A549 treated with CpdA at 1 μM for 4 hours (cell line): Measurements from ENCODE around the gene ECE2. TPM values are rescaled to one million over a fixed set of nuclear protein-coding genes. Genes with fewer than 3 reads are reported as not detected.

Experiments
- total RNA-seq: library from RNA; stranded (reverse); fragments of 200-300 nt; extraction: Qiagen RNA extraction; gene quantifications from 5 replicates; pipeline ENCODE4 v1.2.3, GENCODE V29; 2022; ENCODE audit warnings: low read depth

The ECE2 gene
- not detected in 5 replicates for total RNA-seq

GRCh38 chr3:184275961-184276910 is at the start of gene ECE2:
TSS of gene ECE2 (plus strand) at chr3:184276022. CDS start at chr3:184276154, 132 bp downstream.

GRCh38 chr3:184229394-184230080 is 46.3 kb upstream of the ECE2 start, which contains the start of gene VWA5B2:
TSS of gene VWA5B2 (plus strand) at chr3:184229585. CDS start at chr3:184230529, 944 bp downstream.

DNA sequence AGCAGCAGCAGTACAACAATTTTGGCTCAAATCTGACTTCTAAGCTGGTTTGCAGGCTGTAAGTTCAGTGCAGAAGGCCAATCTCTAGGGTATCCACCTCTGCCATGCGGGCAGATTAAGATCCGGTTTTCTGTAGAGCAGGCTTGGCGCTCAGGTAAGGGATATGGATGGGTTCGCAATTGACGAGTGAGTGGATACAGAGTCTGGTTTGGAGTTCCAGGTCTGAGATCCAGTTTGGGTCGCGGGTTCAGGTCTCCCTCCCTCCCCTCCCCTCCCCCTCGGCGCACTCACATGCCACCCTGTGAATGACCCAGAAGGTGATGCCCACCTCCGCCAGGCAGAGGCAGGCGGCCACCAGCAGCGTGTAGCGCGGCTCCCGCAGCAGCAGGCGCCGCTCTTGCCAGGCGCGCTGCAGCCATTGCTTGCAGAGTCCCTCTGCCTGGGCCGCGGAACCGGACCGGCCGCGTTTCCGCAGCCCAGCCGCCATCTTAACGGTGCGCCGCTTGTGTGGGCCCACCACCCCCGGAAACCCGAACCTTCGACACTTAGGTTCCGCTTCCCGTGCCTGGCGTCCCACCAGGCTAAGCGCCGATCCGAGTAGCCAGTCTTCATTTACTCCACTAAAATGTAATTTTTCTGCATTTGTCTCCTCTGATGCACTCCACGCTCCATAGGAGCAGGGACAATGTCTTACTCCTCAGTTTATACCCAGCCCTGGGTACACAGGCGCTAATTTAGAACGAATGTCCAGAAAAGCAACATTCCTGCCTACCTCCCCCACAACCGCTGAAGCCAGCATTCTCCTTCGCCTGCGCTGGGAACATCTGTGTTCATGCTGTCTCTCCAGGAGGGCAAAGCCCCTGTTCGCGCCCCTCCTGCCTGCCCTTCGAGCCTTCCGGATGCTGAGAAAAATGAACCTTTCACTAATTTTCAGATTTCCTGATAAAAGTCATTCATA is 27.1 kb upstream of the ECE2 start, which contains the start of gene ALG3:
Gene ALG3, minus strand, starts transcription at position 509 of the 958 bp plus-strand sequence. Its CDS starts 22 bp downstream, at position 487.

GRCh38 chr3:184249412-184250166 is 26.2 kb upstream of the ECE2 start, which contains the start of gene EEF1AKMT4:
TSS of gene EEF1AKMT4 (plus strand) at chr3:184249672. CDS start at chr3:184249695, 23 bp downstream.

GRCh38 chr3:184261270-184261853 is 14.5 kb upstream of the ECE2 start, which contains the start of gene CAMK2N2:
TSS of gene CAMK2N2 (minus strand) at chr3:184261553. CDS start at chr3:184261285, 268 bp downstream.

DNA sequence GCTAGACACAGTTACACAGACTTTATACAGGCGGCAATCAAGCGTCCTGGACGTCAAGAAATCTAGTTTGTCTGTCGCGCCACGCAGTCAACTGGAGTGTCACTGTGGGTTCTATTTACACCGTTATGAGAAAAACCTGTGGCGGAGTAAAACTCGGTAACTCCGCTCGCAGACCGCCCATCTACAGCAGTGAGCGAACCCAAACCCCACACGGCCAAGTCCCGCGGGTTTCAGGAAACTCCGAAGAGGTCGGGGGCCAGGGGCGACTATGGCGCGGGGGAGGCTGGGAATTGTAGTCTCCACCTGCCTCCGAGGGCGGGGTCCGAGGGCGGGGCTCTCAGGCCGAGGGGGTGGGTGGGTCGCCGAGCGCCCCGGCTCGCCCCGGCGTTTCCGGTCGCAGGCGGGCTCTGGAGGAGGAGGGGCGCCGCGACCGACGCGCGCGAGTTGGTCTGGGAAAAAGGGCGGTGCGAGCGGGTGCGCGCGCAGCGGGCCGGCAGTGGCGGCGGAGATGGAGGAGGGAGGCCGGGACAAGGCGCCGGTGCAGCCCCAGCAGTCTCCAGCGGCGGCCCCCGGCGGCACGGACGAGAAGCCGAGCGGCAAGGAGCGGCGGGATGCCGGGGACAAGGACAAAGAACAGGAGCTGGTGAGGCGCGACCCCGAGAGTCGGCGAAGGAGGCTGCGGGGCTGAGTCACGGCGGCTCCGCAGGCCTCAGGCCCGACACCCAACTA is 23.1 kb downstream of the ECE2 start, which contains the start of gene PSMD2:
Gene PSMD2, plus strand, starts transcription at position 483 of the 729 bp plus-strand sequence. Its CDS starts 26 bp downstream, at position 509.

DNA sequence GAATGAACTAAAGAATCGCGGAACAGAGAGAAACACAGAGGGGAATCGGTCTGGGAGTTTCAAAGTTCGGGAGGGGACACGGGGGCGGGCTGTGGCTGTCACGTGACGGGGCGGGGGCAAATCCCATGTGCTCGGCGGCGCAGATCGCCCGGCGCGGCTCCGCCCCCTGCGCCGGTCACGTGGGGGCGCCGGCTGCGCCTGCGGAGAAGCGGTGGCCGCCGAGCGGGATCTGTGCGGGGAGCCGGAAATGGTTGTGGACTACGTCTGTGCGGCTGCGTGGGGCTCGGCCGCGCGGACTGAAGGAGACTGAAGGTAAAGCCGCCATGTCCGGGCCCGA is 38.5 kb downstream of the ECE2 start, which contains the start of gene EIF4G1:
Gene EIF4G1, plus strand, starts transcription at position 244 of the 337 bp plus-strand sequence. CDS start 1,191 bp downstream, outside the sequence.

GRCh38 chr3:184337399-184337714 is 61.5 kb downstream of the ECE2 start, which contains the start of gene FAM131A:
TSS of gene FAM131A (plus strand) at chr3:184337600. CDS start at chr3:184337631, 31 bp downstream.

Other genes starting within 250 kb of the ECE2 start
- gene HTR3D, start 244.3 kb upstream of the ECE2 start, total RNA-seq = not detected in 5 replicates
- gene HTR3C, start 223.0 kb upstream of the ECE2 start, total RNA-seq = not detected in 5 replicates
- not detected in 5 replicates for gene HTR3E, start 179.0 kb upstream of the ECE2 start, total RNA-seq
- gene EIF2B5, start 140.7 kb upstream of the ECE2 start, total RNA-seq = 26.5 to 30.8 TPM (median 29.7 TPM) in 5 replicates
- gene DVL3, start 120.6 kb upstream of the ECE2 start, total RNA-seq = 20.4 to 27.7 TPM (median 25.4 TPM) in 5 replicates
- 295 to 329 TPM (median 316 TPM) in 5 replicates for gene AP2M1, start 101.2 kb upstream of the ECE2 start, total RNA-seq
- gene ABCF3, start 89.8 kb upstream of the ECE2 start, total RNA-seq = 32.1 to 35.1 TPM (median 34.6 TPM) in 5 replicates
- 0.34 to 0.93 TPM (median 0.38 TPM) in 5 replicates for gene VWA5B2, start 46.4 kb upstream of the ECE2 start, total RNA-seq
- gene ALG3, start 27.1 kb upstream of the ECE2 start, total RNA-seq = 54.5 to 79.7 TPM (median 76.1 TPM) in 5 replicates
- 9.5 to 13.9 TPM (median 13.2 TPM) in 5 replicates for gene EEF1AKMT4, start 26.4 kb upstream of the ECE2 start, total RNA-seq
- gene CAMK2N2, start 14.5 kb upstream of the ECE2 start, total RNA-seq = 0.77 to 1.8 TPM (median 1.4 TPM) in 5 replicates
- 298 to 415 TPM (median 323 TPM) in 5 replicates for gene PSMD2, start 23.2 kb downstream of the ECE2 start, total RNA-seq
- gene EIF4G1, start 38.6 kb downstream of the ECE2 start, total RNA-seq = 255 to 273 TPM (median 265 TPM) in 5 replicates
- gene FAM131A, start 61.6 kb downstream of the ECE2 start, total RNA-seq = 8.1 to 11.3 TPM (median 8.6 TPM) in 5 replicates
- gene CLCN2, start 85.6 kb downstream of the ECE2 start, total RNA-seq = 4.6 to 5.8 TPM (median 5.1 TPM) in 5 replicates
- 72.6 to 84.5 TPM (median 76.7 TPM) in 5 replicates for gene POLR2H, start 85.7 kb downstream of the ECE2 start, total RNA-seq
- gene THPO, start 102.2 kb downstream of the ECE2 start, total RNA-seq = 0.03 TPM in 1 of 5 replicates, not detected in the others
- 0.11 to 0.27 TPM (median 0.22 TPM) in 5 replicates for gene CHRD, start 104.0 kb downstream of the ECE2 start, total RNA-seq